T-helper 17 cell (primary cell): ENCODE measurements around the gene DOCK8. TPM values are rescaled to one million over a fixed set of nuclear protein-coding genes. Genes with fewer than 3 reads are reported as not detected.

Source experiments
- ATAC-seq: fragments of 150-1000 bp; cut with Tn5 transposase; 2 replicates; pipeline ENCODE4 v1.10.0; 2021; ENCODE audit warnings: mild to moderate bottlenecking, moderate library complexity
- DNase-seq, 3 donors: peaks; one replicate each; pipeline versions ENCODE4 v3.0.0 to v3.0.0-alpha.2; 2020 to 2021
- H3K9me3 ChIP-seq: one replicate; pipeline ENCODE4 v1.7.0; 2013; ENCODE audit warnings: low read length, mild to moderate bottlenecking; ENCODE audit not compliant: control insufficient read depth, poor library complexity, severe bottlenecking
- H3K27ac Mint-ChIP-seq: one replicate; pipeline ENCODE4 v1.8.0; 2022; ENCODE audit warnings: mild to moderate bottlenecking, moderate library complexity, mixed read lengths
- H3K27me3 Mint-ChIP-seq: one replicate; pipeline ENCODE4 v1.8.0; 2022; ENCODE audit warnings: mixed read lengths
- H3K36me3 Mint-ChIP-seq: one replicate; pipeline ENCODE4 v1.8.0; 2022; ENCODE audit warnings: low read depth, mixed read lengths
- H3K4me1 Mint-ChIP-seq: one replicate; pipeline ENCODE4 v1.8.0; 2022; ENCODE audit warnings: mild to moderate bottlenecking, mixed read lengths
- H3K4me3 Mint-ChIP-seq: one replicate; pipeline ENCODE4 v1.8.0; 2022; ENCODE audit warnings: mild to moderate bottlenecking, moderate library complexity, mixed read lengths
- total RNA-seq, 4 donors: library from RNA in 2 of 4; stranded (reverse) in 2 of 4; gene quantifications; one replicate each; pipeline ENCODE4 v1.2.3 and lab custom pipeline; 2022 to 2026

DOCK8 gene
- total RNA-seq, 2 donors from 2014 or later: 160 to 187 TPM

DNA sequence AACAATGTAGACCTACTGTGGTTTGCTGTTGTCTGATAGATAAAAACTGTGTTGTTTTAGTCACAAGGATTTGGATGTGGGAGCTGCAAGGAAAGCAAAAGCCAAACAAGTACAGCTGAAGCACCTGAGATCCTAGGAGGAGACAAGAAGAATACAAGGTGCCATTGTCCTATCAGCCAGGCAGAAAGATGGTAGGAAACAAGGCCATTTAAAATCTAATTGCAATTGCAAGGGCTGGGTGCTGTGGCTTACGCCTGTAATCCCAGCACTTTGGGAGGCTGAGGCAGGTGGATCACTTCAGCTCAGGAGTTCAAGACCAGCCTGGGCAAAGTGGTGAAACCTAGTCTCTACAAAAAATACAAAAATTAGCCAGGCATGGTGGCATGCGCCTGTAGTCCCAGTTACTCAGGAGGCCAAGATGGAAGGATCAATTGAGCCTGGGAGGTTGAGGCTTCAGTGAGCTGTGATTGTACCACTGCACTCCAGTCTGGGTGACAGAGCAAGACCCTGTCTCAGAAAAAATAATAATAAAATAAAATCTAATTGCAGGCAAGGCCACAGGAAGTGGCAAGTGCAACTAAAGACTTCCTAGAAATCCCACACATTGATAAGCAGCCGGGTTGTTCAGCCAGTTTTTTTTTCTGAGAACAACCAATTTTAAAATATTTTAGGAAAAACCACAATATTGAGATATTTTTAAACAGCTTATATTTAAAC is 22.6 kb downstream of the DOCK8 start:
- no peak for ATAC-seq
- no peaks in the 10 kb centered on the region for H3K27me3 Mint-ChIP-seq
- no peak for DNase-seq
- no peaks in the 10 kb centered on the region for H3K9me3 ChIP-seq
- peaks cover 2% of the 10 kb centered on the region for H3K36me3 Mint-ChIP-seq
- peaks cover 18% of the 10 kb centered on the region for H3K4me1 Mint-ChIP-seq
- H3K4me3 Mint-ChIP-seq: peak overlapping the region; percentile 12
- H3K27ac Mint-ChIP-seq: peak overlapping the region; percentile 80

DNA sequence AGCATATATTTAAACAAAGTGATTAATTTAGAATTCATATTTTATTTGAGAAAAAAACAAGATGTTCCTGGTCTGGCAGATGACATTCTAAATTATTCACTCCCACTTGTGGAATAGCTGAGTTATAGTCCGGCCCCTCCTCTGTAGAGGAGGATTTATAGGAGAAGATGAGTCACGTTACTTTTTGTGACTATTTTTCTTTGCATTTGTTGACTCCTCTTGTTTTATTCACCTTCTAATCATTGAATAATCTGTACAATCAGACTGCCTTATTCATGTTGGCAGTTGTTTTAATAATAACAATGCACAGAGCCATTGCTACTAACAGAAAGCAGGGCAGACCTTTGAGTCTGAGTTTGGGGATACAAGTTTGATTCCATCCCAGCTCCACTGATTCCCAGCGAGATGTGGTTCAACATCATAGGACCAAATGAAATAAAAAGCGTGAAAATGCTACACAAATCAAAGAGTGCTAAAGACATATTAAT is 23.2 kb downstream of the DOCK8 start:
- Mint-ChIP-seq H3K4me1 (peaks cover 23% of the 10 kb centered on the region), H3K27me3 (no peaks in the 10 kb centered on the region), H3K36me3 (peaks cover 2% of the 10 kb centered on the region), H3K4me3 (no peak overlapping the region), H3K27ac (peak overlapping the region; percentile 80)
- DNase-seq (no peak), ATAC-seq (no peak)
- no peaks in the 10 kb centered on the region for H3K9me3 ChIP-seq

DNA sequence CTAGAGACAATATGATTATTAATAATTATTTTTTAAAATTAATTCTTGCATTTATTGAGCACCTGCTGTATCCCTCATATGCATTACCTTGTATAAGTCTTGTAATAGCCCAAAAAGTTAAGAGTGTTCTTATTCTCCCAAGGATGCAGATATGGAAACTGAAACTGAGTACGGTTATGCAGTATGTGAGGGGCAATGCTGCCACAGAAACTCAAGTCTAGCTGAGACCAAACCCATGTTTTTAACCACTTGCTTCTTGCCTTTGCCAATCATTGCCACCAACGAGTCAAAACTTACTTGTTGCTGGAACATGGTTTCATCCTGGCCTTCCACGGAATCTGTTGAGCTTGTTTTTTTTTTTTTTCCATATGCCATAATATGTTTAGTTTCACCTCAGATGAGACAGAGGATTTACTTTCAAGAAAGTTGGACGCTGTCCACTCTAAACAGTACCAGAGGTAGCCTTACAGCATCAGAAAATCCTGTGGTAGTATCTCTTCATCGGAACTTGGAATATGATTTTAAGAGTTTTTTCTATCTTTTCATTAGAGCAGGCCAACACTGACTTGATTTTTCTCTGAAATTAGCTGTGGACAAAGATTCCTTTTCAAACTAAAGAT is 27.9 kb downstream of the DOCK8 start:
- Mint-ChIP-seq H3K27ac (no peak overlapping the region), H3K4me1 (peaks cover 19% of the 10 kb centered on the region), H3K27me3 (no peaks in the 10 kb centered on the region), H3K4me3 (peak overlapping the region; percentile 0), H3K36me3 (peaks cover 6% of the 10 kb centered on the region)
- no peaks in the 10 kb centered on the region for H3K9me3 ChIP-seq
- DNase-seq (no peak), ATAC-seq (no peak)

DNA sequence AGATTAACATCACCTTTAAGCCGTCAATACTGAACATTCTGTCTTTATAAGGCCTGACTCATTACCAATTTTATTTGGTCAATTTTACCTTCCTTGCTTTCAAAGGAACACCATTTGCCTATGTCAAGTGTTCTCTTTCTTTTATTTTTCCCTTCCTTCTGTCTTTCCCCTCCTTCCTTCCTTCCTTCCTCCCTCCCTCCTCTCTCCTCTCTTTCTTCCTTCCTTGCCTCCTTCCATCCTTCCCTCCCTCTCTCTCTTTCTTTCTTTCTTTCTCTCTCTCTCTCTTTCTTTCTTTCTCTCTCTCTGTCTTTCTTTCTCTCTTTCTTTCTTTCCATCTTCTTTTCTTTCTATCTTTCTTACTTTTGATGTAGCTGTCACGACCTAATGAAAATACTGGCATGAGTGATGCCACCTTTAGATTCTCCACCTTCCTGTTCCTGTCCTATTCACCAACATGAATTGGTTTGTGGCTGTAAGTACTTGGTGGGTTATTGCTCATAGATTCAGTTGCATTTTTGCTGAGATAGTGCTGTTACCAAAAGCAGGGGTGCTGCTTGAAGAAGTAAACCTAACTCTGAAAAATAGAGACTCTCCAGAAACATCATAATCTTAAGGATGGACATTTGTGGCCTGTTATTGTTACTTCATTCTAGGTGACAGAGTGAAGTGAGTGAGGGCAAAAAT is 33.8 kb downstream of the DOCK8 start:
- no peaks in the 10 kb centered on the region for H3K9me3 ChIP-seq
- Mint-ChIP-seq H3K27me3 (no peaks in the 10 kb centered on the region), H3K36me3 (peaks cover 4% of the 10 kb centered on the region), H3K27ac (peak overlapping the region; percentile 84), H3K4me1 (peaks cover 17% of the 10 kb centered on the region), H3K4me3 (no peak overlapping the region)
- DNase-seq (no peak), ATAC-seq (no peak)

DNA sequence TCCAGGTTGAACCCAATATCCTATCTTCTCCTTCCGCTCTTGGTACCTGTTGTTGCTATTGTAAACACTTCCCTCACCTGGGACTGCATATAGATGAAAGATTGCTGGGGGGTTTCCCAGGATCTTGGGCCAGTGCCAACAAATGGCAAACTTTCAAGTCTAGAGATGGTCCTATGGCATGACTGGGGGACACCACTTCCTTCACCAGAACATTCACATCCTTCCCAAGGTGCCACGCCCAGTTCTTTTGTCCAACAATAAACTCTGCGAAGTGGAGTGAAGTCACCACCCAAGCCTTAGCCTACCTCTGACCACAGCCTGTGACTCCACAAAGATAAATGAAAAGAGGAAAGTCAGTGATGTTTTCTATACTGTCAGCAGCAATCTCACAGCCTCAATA is 34.4 kb downstream of the DOCK8 start:
- H3K27ac Mint-ChIP-seq: peak overlapping the region; percentile 84
- no peaks in the 10 kb centered on the region for H3K9me3 ChIP-seq
- DNase-seq (peak in 1 of 3 donors; percentile 13), ATAC-seq (peak; percentile 81)
- H3K27me3 Mint-ChIP-seq: no peaks in the 10 kb centered on the region
- H3K4me1 Mint-ChIP-seq: peaks cover 17% of the 10 kb centered on the region
- peak overlapping the region; percentile 52 for H3K4me3 Mint-ChIP-seq
- H3K36me3 Mint-ChIP-seq: peaks cover 4% of the 10 kb centered on the region

DNA sequence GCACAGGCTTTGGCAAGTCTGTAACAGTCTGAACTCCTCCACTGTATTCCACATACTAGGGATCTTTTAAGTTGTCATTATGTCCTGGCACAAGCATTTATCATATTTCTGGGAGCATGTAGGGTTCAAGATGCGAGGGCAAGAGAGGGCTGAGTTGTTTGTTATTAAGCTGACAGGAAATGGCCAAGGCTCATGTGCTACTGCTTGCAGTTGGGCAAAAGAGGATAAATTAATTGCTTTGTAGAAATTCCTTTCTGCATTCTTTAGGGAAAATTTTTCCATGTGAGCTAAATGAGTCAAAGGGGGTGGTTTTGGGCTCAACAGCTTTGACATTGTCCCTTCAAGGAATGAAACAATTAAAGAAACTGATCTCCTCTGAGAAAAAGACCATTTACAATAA is 35.4 kb downstream of the DOCK8 start:
- no peak for ATAC-seq
- Mint-ChIP-seq H3K27ac (no peak overlapping the region), H3K4me3 (no peak overlapping the region), H3K36me3 (no peaks in the 10 kb centered on the region), H3K27me3 (no peaks in the 10 kb centered on the region), H3K4me1 (peaks cover 17% of the 10 kb centered on the region)
- DNase-seq: no peak
- no peaks in the 10 kb centered on the region for H3K9me3 ChIP-seq

DNA sequence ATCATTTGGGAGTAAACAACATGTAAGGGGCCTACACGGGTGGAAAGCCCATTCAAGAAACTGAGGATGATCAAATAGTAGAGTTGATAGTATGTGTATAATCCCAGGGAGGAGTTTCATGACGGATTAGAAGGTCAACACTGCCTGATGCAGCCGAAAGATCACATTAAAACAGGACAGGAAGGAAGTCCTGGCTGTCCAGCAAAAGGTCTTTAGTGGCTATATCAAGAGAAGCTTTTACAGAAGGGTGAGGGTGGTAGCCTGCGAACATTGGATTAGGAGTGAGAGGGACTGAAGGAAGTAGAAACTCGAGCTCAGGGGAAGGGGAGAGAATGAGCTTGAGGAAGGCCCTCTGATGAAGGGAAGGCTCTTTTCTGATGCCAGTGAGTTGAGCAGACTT is 36.0 kb downstream of the DOCK8 start:
- ATAC-seq (no peak), DNase-seq (no peak)
- no peak overlapping the region for H3K27ac Mint-ChIP-seq
- no peaks in the 10 kb centered on the region for H3K27me3 Mint-ChIP-seq
- H3K4me3 Mint-ChIP-seq: no peak overlapping the region
- H3K4me1 Mint-ChIP-seq: peaks cover 17% of the 10 kb centered on the region
- H3K9me3 ChIP-seq: no peaks in the 10 kb centered on the region
- no peaks in the 10 kb centered on the region for H3K36me3 Mint-ChIP-seq

DNA sequence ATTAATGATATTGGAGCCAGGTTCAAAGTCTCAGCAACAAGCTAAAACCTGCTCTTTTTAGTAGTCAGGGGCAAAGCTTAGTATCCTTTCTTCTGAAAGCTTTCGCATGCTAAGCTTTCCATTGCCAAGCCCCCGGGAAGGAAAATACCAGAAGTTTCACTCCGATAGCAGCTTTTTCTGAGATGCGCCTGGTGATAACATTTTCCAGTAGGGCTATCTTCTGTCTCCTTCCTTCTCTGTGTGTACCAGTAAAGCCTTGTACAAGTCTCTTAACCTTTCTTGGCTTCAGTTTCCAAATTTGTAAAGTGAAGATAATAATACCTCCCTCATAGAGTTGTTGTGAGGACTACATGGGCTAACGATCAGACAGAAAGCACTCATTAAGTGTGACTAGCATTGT is 36.7 kb downstream of the DOCK8 start:
- H3K27me3 Mint-ChIP-seq: no peaks in the 10 kb centered on the region
- H3K4me1 Mint-ChIP-seq: peaks cover 17% of the 10 kb centered on the region
- DNase-seq (no peak), ATAC-seq (no peak)
- no peaks in the 10 kb centered on the region for H3K36me3 Mint-ChIP-seq
- no peak overlapping the region for H3K4me3 Mint-ChIP-seq
- H3K27ac Mint-ChIP-seq: no peak overlapping the region
- no peaks in the 10 kb centered on the region for H3K9me3 ChIP-seq

DNA sequence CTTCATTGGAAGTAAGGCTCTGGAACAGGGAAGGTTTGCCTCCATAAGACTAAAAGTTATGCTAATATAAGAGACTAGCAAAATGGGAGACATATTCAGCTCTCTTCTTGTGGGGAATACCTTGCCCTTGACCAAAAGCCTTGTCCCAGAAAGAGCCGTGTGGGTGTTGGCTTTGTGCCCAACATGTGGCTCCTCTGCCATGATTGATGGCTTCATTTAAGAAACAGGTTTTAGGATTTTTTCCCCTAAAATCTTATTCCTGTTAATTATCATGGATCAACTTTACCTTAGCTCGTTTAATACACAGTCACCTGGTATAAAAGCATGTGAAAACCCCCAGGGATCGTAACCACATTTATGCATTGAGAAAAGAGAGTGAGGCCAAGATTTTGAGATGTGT is 38.9 kb downstream of the DOCK8 start:
- peaks cover 3% of the 10 kb centered on the region for H3K36me3 Mint-ChIP-seq
- H3K9me3 ChIP-seq: no peaks in the 10 kb centered on the region
- DNase-seq (no peak), ATAC-seq (no peak)
- H3K4me1 Mint-ChIP-seq: peaks cover 12% of the 10 kb centered on the region
- no peak overlapping the region for H3K27ac Mint-ChIP-seq
- no peaks in the 10 kb centered on the region for H3K27me3 Mint-ChIP-seq
- H3K4me3 Mint-ChIP-seq: no peak overlapping the region

DNA sequence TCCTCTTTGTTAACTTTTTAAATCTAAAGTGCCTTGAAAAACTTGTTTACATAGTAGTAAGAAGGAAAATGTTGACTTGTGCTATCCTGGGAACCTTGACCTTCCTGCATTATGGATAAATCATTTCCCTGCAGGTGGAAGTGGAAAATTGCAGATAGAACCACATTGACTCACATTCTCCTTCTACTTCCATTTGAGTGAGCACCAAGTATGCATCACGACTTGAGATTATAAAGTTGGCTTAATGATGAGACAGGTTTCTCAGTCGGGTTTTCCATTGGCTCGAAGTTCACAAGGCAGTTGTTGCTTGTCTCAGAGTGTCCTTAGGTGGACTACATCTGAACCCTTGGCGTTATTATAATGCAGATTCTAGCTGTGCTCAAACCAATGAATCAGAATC is 39.9 kb downstream of the DOCK8 start:
- no peaks in the 10 kb centered on the region for H3K9me3 ChIP-seq
- no peak overlapping the region for H3K27ac Mint-ChIP-seq
- ATAC-seq: no peak
- DNase-seq: no peak
- peaks cover 3% of the 10 kb centered on the region for H3K36me3 Mint-ChIP-seq
- no peaks in the 10 kb centered on the region for H3K27me3 Mint-ChIP-seq
- H3K4me3 Mint-ChIP-seq: no peak overlapping the region
- H3K4me1 Mint-ChIP-seq: peaks cover 6% of the 10 kb centered on the region

DNA sequence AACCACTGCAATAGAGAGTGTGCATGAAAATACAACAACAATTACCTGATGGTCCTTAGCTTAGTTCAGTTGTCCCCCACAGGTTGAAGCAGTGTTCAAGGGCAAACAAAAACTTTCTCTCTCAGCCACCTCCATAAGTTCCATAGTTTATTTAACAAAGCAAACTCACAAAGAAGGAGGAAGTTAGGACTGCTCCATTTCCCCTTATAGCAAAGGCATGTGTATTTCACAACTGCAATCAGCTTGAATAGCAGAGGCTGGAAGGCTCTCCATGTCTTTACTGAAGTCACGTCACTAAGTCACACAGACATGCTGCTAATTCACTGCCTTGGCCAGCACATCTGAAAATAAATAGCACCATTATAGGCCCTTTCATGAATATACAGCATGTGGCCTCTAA is 43.3 kb downstream of the DOCK8 start:
- H3K27ac Mint-ChIP-seq: no peak overlapping the region

DNA sequence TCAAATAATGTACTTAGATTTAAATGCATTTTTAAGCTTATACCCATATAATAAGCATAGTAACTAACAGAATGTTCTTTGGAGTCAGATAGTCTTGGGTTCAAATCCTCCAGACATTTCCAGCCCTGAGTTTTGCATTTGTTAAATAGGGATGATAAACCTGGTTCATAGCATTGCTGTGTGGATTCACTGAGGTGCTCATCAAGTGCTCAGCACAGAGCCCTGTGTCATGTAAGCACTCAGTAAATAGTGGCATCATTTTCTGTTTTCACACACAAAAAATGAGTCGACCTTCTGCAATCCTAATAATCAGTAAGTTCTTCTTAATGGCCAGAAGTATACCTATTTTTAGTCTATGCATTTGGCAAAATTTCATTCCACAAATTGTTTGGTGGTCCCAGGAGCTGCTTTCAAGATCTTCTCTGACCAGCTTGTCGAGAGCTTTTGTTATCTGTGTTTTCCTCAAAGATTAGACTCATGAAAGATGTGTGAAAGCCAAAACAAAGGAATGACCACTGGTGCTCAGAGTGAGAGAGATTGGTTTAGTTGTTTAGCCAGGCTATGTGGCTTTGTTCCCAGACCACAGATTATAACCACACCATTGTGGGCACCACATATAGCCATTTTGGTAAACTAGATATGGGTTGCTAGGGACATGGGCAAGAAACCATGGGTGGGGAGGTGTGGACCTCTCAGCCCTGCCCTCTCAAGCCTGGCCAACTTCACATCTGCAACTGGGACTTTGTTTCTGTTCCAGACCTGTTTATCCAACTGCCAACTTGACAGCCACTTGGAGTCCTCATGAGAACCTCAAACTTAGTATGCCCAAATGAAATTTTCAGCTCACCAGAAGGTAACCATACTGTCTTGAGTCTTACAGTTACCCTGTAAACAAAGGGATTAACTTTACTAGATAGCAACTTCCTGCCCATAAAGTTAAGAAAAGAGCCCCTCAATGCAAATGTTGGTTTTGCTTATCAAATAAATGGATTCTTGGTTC is 45.0 kb downstream of the DOCK8 start:
- no peak for DNase-seq
- no peak overlapping the region for H3K4me3 Mint-ChIP-seq
- no peak for ATAC-seq
- H3K9me3 ChIP-seq: no peaks in the 10 kb centered on the region
- H3K4me1 Mint-ChIP-seq: peaks cover 6% of the 10 kb centered on the region
- H3K27me3 Mint-ChIP-seq: no peaks in the 10 kb centered on the region
- H3K27ac Mint-ChIP-seq: no peak overlapping the region
- H3K36me3 Mint-ChIP-seq: peaks cover 3% of the 10 kb centered on the region

More for the DNA sequence above, 43.3 kb downstream of the DOCK8 start:
- Mint-ChIP-seq H3K27me3 (no peaks in the 10 kb centered on the region), H3K4me3 (no peak overlapping the region), H3K4me1 (no peaks in the 10 kb centered on the region), H3K36me3 (peaks cover 3% of the 10 kb centered on the region)
- no peaks in the 10 kb centered on the region for H3K9me3 ChIP-seq
- DNase-seq (no peak), ATAC-seq (no peak)

DNA sequence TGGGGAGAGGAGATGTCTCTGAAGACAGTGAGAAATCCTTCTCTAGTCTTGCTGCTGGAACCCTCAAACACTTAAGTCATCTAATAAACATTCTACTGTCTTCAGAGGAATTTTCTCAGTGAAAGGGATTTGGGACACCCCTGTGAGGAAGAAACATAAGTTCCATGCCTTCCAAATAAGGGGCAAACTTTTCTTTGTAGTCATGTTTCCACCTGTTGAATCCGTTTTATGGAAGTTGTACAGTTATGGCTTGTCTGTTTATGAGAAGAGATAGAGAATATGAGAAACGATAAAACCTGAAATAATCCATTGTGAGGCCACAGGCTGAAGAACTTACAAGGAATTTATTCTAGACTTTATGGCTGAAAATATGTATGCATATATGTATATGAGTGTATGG is 49.6 kb downstream of the DOCK8 start:
- Mint-ChIP-seq H3K4me3 (no peak overlapping the region), H3K4me1 (peaks cover 14% of the 10 kb centered on the region), H3K36me3 (peaks cover 2% of the 10 kb centered on the region), H3K27ac (no peak overlapping the region), H3K27me3 (no peaks in the 10 kb centered on the region)
- ATAC-seq (no peak), DNase-seq (no peak)
- H3K9me3 ChIP-seq: no peaks in the 10 kb centered on the region
